GM18526 (cell line): ENCODE results near the gene POLE4.

Source experiments
- POLR2A ChIP-seq: IDR thresholded peaks from 3 replicates; pipeline ENCODE4 v1.6.1; 2011; ENCODE audit not compliant: insufficient read length; ENCODE audit errors: extremely low read depth

The POLE4 gene

GRCh38 chr2:74930811-74931486 is 27.5 kb upstream of the POLE4 start:
- no peak for TF ChIP-seq POLR2A

DNA sequence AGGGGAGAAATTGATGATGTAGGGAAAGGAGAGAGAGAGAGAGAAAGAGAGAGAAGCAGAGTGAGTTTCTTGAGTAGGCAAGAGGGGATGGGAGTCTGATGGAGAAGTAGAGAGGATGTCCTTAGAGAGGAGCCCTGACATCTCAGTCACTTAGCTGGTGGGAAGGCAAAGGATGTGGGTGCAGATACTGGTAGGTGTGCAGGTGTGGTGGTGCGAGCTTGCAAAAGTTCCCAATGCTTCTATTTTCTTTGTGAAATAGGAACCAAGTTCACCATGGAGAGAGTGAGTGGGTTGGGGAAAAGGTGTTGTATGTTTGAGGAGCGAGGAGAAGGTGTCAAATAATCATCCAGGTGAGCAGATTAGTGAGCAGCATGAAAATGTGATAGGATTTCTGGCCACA is 26.5 kb upstream of the POLE4 start:
- TF ChIP-seq POLR2A, result no peak

- TF ChIP-seq POLR2A, result no peak
Observed at GRCh38 chr2:74935975-74936391, 22.5 kb upstream of the POLE4 start.

DNA sequence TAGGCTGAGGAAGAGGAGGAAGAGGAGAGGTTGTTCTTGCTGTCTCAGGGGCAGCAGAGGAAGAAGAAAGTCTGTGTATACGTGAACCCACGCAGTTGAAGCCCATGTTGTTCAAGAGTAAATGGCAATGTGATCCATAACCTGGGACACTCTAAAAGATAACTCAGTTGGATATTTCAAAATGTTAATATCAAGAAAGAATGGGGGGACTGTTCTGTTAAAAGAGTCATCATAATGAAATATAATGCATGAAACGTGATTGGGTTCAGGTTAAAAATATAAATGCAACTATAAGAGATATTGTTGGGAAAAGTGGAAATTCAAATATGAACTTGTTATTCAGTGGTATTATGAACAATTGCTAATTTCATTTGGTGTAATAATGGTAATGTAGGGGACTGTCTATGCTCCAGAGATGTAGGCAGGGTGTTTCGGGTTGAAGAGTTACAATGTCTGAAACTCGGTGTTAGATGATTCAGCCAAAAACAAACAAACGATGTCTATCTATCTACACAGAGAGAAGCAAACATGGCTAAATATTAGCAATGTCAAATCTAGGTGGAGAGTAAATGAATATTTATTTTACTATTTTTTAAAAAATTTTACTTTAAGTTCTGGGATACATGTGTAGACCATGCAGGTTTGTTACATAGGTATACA is 21.1 kb upstream of the POLE4 start:
- TF ChIP-seq POLR2A, result no peak

GRCh38 chr2:74938264-74938663 is 20.2 kb upstream of the POLE4 start:
- no peak for TF ChIP-seq POLR2A

DNA sequence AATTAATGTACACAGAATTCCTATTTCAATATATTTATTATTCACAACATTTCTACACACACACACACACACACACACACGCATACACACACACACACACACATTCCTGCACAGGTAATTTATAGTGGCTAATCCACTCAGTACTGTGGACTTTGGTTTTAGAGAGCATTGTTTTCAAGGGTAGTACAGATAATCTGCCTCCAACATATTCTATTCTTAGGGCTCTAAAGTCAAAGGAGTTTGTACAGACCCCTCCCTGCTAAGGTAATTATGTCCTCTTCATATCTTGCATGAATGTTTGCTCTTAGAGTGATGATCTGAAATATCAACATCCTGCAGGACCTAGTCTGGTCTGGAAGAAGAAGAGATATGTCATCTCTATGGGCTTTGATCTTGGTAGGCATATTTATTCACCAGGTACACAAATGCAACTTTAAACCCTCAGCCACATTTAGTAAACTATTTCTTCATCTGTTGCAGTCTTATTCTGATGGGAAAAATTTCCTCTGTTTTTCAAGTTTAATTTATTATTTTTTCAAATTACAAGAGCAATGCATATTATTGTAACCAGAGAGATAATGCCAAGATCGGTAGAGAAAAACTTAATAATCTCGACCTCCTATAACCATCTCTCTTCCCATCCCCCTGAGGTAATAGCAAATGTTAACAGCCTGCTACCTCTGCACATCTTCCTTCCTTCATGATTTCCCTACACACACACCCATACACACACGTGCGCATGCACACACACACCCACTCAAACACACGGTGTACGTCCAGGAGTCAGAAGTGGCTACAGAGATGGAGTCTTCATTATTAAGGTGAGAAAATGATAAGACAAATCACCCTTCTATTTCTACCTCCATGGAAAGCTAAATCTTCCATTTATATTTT is 18.3 kb upstream of the POLE4 start:
- TF ChIP-seq POLR2A, result no peak

- no peak for TF ChIP-seq POLR2A
Observed at GRCh38 chr2:74941284-74941683, 17.2 kb upstream of the POLE4 start.

GRCh38 chr2:74942263-74942662 is 16.2 kb upstream of the POLE4 start:
- no peak for TF ChIP-seq POLR2A

- no peak for TF ChIP-seq POLR2A
Observed at GRCh38 chr2:74944987-74945787, 13.3 kb upstream of the POLE4 start.

DNA sequence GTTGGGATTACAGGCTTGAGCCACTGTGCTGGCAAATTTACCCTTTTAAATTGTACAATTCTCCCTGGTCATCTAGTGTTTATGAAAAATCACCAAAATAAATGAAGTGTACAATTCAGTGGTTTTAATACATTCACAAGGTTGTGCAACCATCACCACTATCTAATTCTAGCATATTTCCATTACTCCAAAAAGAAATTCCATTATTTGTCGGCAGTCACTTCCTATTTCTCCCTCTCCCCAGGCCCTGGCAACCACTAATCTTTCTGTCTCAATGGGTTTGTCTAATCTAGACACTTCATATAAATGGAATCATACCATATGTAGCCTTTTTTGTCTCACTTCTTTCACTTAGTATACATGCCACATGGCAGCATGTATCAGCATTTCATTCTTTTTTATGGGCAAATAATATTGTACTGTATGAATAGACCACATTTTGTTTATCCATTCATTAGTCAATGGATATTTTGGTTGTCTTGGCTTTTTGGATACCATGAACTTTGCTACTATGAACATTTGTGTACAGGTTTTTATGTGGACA is 12.6 kb upstream of the POLE4 start:
- no peak for TF ChIP-seq POLR2A

- TF ChIP-seq POLR2A, result no peak
Observed at GRCh38 chr2:74947703-74948102, 10.7 kb upstream of the POLE4 start.

GRCh38 chr2:74948779-74949178 is 9.7 kb upstream of the POLE4 start:
- no peak for TF ChIP-seq POLR2A

DNA sequence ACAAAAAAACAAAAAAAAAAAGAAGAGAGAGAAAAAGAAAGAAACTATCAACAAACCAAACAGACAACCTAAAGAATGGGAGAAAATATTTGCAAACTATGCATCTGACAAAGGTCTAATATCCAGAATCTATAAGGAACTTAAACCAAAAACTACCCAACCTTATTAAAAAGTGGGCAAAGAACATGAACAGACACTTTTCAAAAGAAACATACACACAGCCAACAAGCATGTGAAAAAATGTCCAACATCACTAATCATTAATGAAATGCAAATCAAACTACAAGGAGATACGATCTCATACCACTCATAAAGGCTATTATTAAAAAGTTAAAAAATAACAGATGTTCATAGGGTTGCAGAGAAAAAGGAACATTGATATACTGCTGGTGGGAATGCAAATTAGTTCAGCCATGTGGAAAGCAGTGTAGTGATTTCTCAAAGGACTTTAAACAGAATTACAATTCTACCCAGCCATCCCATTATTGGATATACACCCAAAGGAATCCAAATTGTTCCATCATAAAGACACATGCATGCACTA is 7.2 kb upstream of the POLE4 start:
- no peak for TF ChIP-seq POLR2A

DNA sequence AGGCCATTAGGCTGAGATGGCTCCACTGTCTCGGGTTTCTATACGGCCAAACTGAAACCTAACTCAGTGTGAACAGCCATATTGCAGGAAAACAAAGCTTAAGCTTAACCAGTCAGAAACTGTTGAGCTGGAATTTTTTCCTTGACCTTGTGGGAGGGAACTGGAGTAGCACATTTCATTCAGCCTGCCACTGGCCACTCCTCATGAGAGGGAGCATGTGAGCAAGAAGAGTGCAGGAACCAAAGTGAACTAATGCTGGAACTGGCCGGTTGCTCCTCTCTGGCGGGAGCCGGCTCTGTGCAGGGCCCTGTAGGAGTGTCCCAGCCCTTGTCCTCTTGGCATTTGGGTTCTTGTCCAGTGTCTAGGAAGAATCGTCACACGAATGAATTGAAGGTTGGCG is 5.9 kb upstream of the POLE4 start:
- no peak for TF ChIP-seq POLR2A
